Glutamatergic neuron (in vitro differentiated cells): ENCODE measurements around the gene E2F3. TPM values are rescaled to one million over a fixed set of nuclear protein-coding genes. Genes with fewer than 3 reads are reported as not detected.

Experiments
- DNase-seq: peaks from one replicate; pipeline ENCODE4 v3.0.0; 2022
- H3K27ac Mint-ChIP-seq: one replicate; pipeline ENCODE4 v1.8.0; 2020; ENCODE audit warnings: mild to moderate bottlenecking, mixed read lengths, inconsistent platforms; ENCODE audit not compliant: unreplicated experiment
- H3K27me3 Mint-ChIP-seq: one replicate; pipeline ENCODE4 v1.8.0; 2020; ENCODE audit warnings: mild to moderate bottlenecking, moderate library complexity, mixed read lengths, inconsistent platforms; ENCODE audit not compliant: unreplicated experiment
- H3K36me3 Mint-ChIP-seq: one replicate; pipeline ENCODE4 v1.8.0; 2020; ENCODE audit warnings: mild to moderate bottlenecking, mixed read lengths, inconsistent platforms; ENCODE audit not compliant: unreplicated experiment
- H3K4me1 Mint-ChIP-seq: one replicate; pipeline ENCODE4 v1.8.0; 2020; ENCODE audit warnings: mild to moderate bottlenecking, low read depth, mixed read lengths, inconsistent platforms; ENCODE audit not compliant: unreplicated experiment
- H3K4me3 Mint-ChIP-seq: one replicate; pipeline ENCODE4 v1.8.0; 2020; ENCODE audit warnings: mild to moderate bottlenecking, mixed read lengths, inconsistent platforms; ENCODE audit not compliant: unreplicated experiment
- H3K9me3 Mint-ChIP-seq: one replicate; pipeline ENCODE4 v1.8.0; 2020; ENCODE audit warnings: mild to moderate bottlenecking, moderate library complexity, mixed read lengths, inconsistent platforms; ENCODE audit not compliant: unreplicated experiment
- CTCF ChIP-seq: fragments of 200-600 bp; sonication (generic); IDR thresholded peaks from one replicate; pipeline ENCODE4 v1.5.0; 2021; ENCODE audit not compliant: partially characterized antibody, unreplicated experiment
- total RNA-seq: library from RNA; stranded (reverse); fragmentation: NEBNext Ultra II Directional; extraction: Animal tissue kit (Norgen Biotek cat#: 25700); gene quantifications from one replicate; pipeline ENCODE4 v1.2.1, GENCODE V29; 2021; ENCODE audit not compliant: unreplicated experiment

The E2F3 gene
- total RNA-seq, 1 donor from 2014 or later, result 10.1 TPM

GRCh38 chr6:20532881-20533280 lies 131.2 kb downstream of the E2F3 start:
- peaks cover 4% of the 10 kb centered on the region for H3K9me3 Mint-ChIP-seq
- no peak overlapping the region for H3K27ac Mint-ChIP-seq
- H3K4me3 Mint-ChIP-seq, result no peak overlapping the region
- no peak for DNase-seq
- H3K27me3 Mint-ChIP-seq, result peaks cover 5% of the 10 kb centered on the region
- H3K36me3 Mint-ChIP-seq, result no peaks in the 10 kb centered on the region
- TF ChIP-seq CTCF, result no peak
- peaks cover 6% of the 10 kb centered on the region for H3K4me1 Mint-ChIP-seq

GRCh38 chr6:20533746-20534294 lies 132.1 kb downstream of the E2F3 start:
- TF ChIP-seq CTCF, result no peak
- peaks cover 6% of the 10 kb centered on the region for H3K4me1 Mint-ChIP-seq
- H3K27ac Mint-ChIP-seq, result no peak overlapping the region

GRCh38 chr6:20534295-20535262 lies 132.9 kb downstream of the E2F3 start, which contains the start of gene CDKAL1:
TSS of gene CDKAL1 (plus strand) at chr6:20534457. CDS start at chr6:20546351, 11,894 bp downstream.
- H3K9me3 Mint-ChIP-seq, result peaks cover 4% of the 10 kb centered on the region
- DNase-seq, result peak; percentile 88
- no peaks in the 10 kb centered on the region for H3K36me3 Mint-ChIP-seq
- H3K27ac Mint-ChIP-seq, result peak within 1 kb of the TSS; percentile 98
- H3K4me3 Mint-ChIP-seq, result peak within 1 kb of the TSS; percentile 96
- no peak for TF ChIP-seq CTCF
- peaks cover 6% of the 10 kb centered on the region for H3K4me1 Mint-ChIP-seq
- H3K27me3 Mint-ChIP-seq, result peaks cover 3% of the 10 kb centered on the region

More at GRCh38 chr6:20533746-20534294, 132.1 kb downstream of the E2F3 start:
- Mint-ChIP-seq H3K27me3 (peaks cover 5% of the 10 kb centered on the region), H3K36me3 (no peaks in the 10 kb centered on the region), H3K9me3 (peaks cover 4% of the 10 kb centered on the region), H3K4me3 (peak overlapping the region; percentile 96)
- DNase-seq, result no peak

- Mint-ChIP-seq H3K27ac (no peak overlapping the region), H3K4me3 (no peak overlapping the region), H3K9me3 (peaks cover 4% of the 10 kb centered on the region), H3K36me3 (no peaks in the 10 kb centered on the region), H3K4me1 (peaks cover 6% of the 10 kb centered on the region), H3K27me3 (peaks cover 3% of the 10 kb centered on the region)
- TF ChIP-seq CTCF, result no peak
- no peak for DNase-seq
Measured at GRCh38 chr6:20538131-20538662, 136.5 kb downstream of the E2F3 start.

GRCh38 chr6:20538907-20539306 lies 137.2 kb downstream of the E2F3 start:
- Mint-ChIP-seq H3K4me3 (no peak overlapping the region), H3K27me3 (peaks cover 3% of the 10 kb centered on the region), H3K9me3 (peaks cover 4% of the 10 kb centered on the region), H3K4me1 (peaks cover 4% of the 10 kb centered on the region), H3K36me3 (no peaks in the 10 kb centered on the region), H3K27ac (no peak overlapping the region)
- TF ChIP-seq CTCF, result no peak
- no peak for DNase-seq
